ENCODE data around the gene TECR. TPM values are rescaled to one million over a fixed set of nuclear protein-coding genes. Genes with fewer than 3 reads are reported as not detected.

The TECR gene
- total and polyA plus RNA-seq, 9 of the 15 experiments (the other 6 are each of a cell fraction or from before 2014, with no cell fraction given): 29.3 to 211 (median 81.4) TPM

DNA sequence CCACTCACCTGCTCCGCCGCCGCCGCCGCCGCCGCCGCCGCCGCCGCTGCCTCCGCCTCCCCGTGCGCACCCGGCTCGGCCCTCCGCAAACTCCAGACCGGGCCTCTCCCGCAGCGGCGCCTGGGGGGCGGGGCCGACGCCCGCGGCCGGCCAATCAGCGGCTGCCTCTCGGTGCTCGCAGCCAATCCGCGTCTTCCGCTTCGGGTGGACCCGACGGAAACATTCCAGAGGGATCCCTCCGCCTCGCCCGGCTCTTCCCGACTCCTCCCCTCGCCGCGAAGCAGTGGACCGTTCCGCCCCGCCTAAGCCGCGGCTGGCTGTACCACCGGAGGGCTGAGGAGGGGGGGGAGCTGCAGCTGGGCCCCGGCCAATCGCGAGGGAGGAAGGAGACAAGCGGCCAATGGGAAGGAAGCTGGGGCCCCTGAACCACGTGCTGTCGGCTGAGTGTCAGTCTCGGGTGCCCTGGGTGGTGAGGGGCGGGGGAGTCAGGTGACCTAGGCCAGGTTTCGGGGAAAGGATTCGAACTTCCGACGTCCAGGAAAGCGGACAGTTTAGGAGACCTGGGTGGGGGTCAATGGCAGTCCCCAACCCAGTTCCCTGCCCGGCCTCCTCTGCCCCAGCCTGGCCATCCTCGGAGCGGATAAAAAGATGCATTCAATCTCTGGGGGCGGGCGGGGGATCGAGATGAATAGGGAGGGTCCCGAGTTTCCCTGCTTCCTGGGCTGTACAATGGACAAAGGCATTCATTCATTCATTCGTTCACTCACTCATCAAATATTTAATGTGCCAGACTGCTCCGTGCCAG lies 33.2 kb upstream of the TECR start, which contains the start of gene GIPC1 (continued):
- no peak for TF ChIP-seq ZBTB26 (CRISPR knock-in tag; IDR thresholded peaks at IDR 0.05)
- TF ChIP-seq AFF4 (CRISPR knock-in tag; IDR thresholded peaks at IDR 0.05): 0 out of 2 replicates have a peak, but pooled peaks have one; percentile 21
- peak; percentile 69; the same call in 1 of the 2 replicates for TF ChIP-seq ZBTB17 (CRISPR knock-in tag; IDR thresholded peaks at IDR 0.05)
- no peak for TF ChIP-seq MCM5 (IDR thresholded peaks at IDR 0.05; ENCODE audit: low read depth)
- TF ChIP-seq RUNX1 (IDR thresholded peaks at IDR 0.05; ENCODE audit: low read depth): no peak
- TF ChIP-seq HLTF (IDR thresholded peaks at IDR 0.05): no peak
- TF ChIP-seq KDM1A (IDR thresholded peaks at IDR 0.05): no peak; a peak in 3 of 4 replicates
- TF ChIP-seq, protein P1, sequence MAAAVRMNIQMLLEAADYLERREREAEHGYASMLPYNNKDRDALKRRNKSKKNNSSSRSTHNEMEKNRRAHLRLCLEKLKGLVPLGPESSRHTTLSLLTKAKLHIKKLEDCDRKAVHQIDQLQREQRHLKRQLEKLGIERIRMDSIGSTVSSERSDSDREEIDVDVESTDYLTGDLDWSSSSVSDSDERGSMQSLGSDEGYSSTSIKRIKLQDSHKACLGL (CRISPR knock-in tag; IDR thresholded peaks at IDR 0.05; ENCODE audit: borderline replicate concordance, poor library complexity, severe bottlenecking): no peak
- peak; percentile 60 for TF ChIP-seq GABPA (tag; conservative IDR thresholded peaks at IDR 0.05; ENCODE audit: low read depth)
- TF ChIP-seq FOXK1 (CRISPR knock-in tag; IDR thresholded peaks at IDR 0.05; ENCODE audit: borderline replicate concordance): no peak
- TF ChIP-seq MEF2A (IDR thresholded peaks at IDR 0.05; ENCODE audit: control insufficient read depth, low read depth, low read length): no peak
- TF ChIP-seq EGR1 (conservative IDR thresholded peaks at IDR 0.05): no peak
- TF ChIP-seq PHTF2 (CRISPR knock-in tag; IDR thresholded peaks at IDR 0.05): no peak
- peak; percentile 62 for TF ChIP-seq ESRRA (IDR thresholded peaks at IDR 0.05; ENCODE audit: borderline replicate concordance, low read depth)
- no peak for TF ChIP-seq RBM34 (IDR thresholded peaks at IDR 0.05; ENCODE audit: borderline replicate concordance, insufficient read depth, low read length)
- TF ChIP-seq MED1 (CRISPR knock-in tag; IDR thresholded peaks at IDR 0.05; ENCODE audit: borderline replicate concordance): no peak
- no peak for TF ChIP-seq PTRF (tag; IDR thresholded peaks at IDR 0.05)
- no peak for TF ChIP-seq TAF15 (IDR thresholded peaks at IDR 0.05; ENCODE audit: low read depth, low read length)
- no peak for TF ChIP-seq BDP1 (IDR thresholded peaks at IDR 0.05; ENCODE audit: insufficient read depth, insufficient read length)
- TF ChIP-seq NFIC (IDR thresholded peaks at IDR 0.05): peak; percentile 87
- peak; percentile 73 for TF ChIP-seq RBFOX2 (IDR thresholded peaks at IDR 0.05; ENCODE audit: low read depth, low read length)
- TF ChIP-seq POLR2B (IDR thresholded peaks at IDR 0.05; ENCODE audit: low read depth, partially characterized antibody): no peak
- TF ChIP-seq MAZ (CRISPR knock-in tag; conservative IDR thresholded peaks at IDR 0.05 in 1 of 2, IDR thresholded peaks at IDR 0.05 in 1 of 2): peak; percentile 86 to 87
- peak; percentile 72 for TF ChIP-seq NEUROD1 (IDR thresholded peaks at IDR 0.05; ENCODE audit: borderline replicate concordance, low read depth, low read length, partially characterized antibody)
